Esophagus squamous epithelium (tissue), 5 donors: Measurements from ENCODE around the gene MLLT3. TPM values are rescaled to one million over a fixed set of nuclear protein-coding genes. Genes with fewer than 3 reads are reported as not detected.

Source experiments
- DNase-seq: peaks from one replicate; lab custom pipeline; 2025; lab: John Stamatoyannopoulos, UW
- H3K27ac ChIP-seq, 4 donors: fragments of 200-600 bp; sonication (generic); one replicate each; pipeline ENCODE4 v1.5.1; 2016 to 2019; ENCODE audit warnings: mild to moderate bottlenecking in 1 of 4
- H3K27me3 ChIP-seq, 4 donors: fragments of 200-600 bp; sonication (generic); 1 replicate in 3 of 4; 2 replicates in 1 of 4; pipeline versions ENCODE4 v1.5.1 to v1.6.0; 2017 to 2021; ENCODE audit warnings: antibody characterized with exemption in 1 of 4
- H3K36me3 ChIP-seq, 3 donors: fragments of 200-600 bp; sonication (generic); one replicate each; pipeline ENCODE4 v1.5.1; 2016 to 2019
- H3K4me1 ChIP-seq, 3 donors: fragments of 200-600 bp; sonication (generic); one replicate each; pipeline ENCODE4 v1.5.1; 2017 to 2019
- H3K4me3 ChIP-seq, 4 donors: fragments of 200-600 bp; sonication (generic); 1 replicate in 3 of 4; 2 replicates in 1 of 4; pipeline ENCODE4 v1.5.1; 2016 to 2019; ENCODE audit warnings: mild to moderate bottlenecking in 2 of 4, moderate library complexity in 1 of 4
- H3K9me3 ChIP-seq, 3 donors: fragments of 200-600 bp; sonication (generic); one replicate each; pipeline ENCODE4 v1.5.1; 2016 to 2019
- CTCF ChIP-seq, 6 experiments: fragments of 450-650 bp in 4 of 6; fragments of 200-600 bp in 2 of 6; sonication (generic) in 2 of 6; IDR thresholded peaks; one replicate each; pipeline ENCODE4 v1.5.1; 2016 to 2019; ENCODE audit warnings: antibody characterized with exemption in 6 of 6, mild to moderate bottlenecking in 4 of 6, moderate library complexity in 4 of 6
- POLR2A ChIP-seq, 4 donors: fragments of 450-650 bp; IDR thresholded peaks; one replicate each; pipeline ENCODE4 v1.6.1; 2017; ENCODE audit warnings: antibody characterized with exemption in 4 of 4, mild to moderate bottlenecking in 4 of 4, moderate library complexity in 3 of 4
- WGBS, 2 donors: methylation state at CpG; one replicate each; pipeline ENCODE4 v1.1.5; 2018; 5-methylcytosine and 5-hydroxymethylcytosine counted together
- intact Hi-C: fragments of 100-400 bp; cut with DNase I; formaldehyde crosslinking; loops from one replicate; pipeline ENCODE4 v1.15.0; 2022
- total RNA-seq, 4 donors: library from RNA; depleted of rRNA; stranded (reverse); fragments of >200 nt; gene quantifications; one replicate each; pipeline ENCODE4 v1.1.0, GENCODE V29; 2016
- donor health status: DM: yes; HTN: yes; CAD: no.

The MLLT3 gene
- total RNA-seq, 4 donors from 2014 or later, result 8.2 to 21.5 (median 8.6) TPM

- no peak for DNase-seq
- TF ChIP-seq CTCF (IDR thresholded peaks at IDR 0.05) (no peak), POLR2A (IDR thresholded peaks at IDR 0.05) (no peak)
- Histone ChIP-seq H3K9me3 (no peaks in the 10 kb centered on the region), H3K4me3 (no peak overlapping the region), H3K27ac (no peak overlapping the region), H3K27me3 (no peaks in the 10 kb centered on the region), H3K36me3 (no peaks in the 10 kb centered on the region), H3K4me1 (peaks cover 0 to 56% (median 38%) of the 10 kb centered on the region in 3 donors)
- 85 to 86% methylated on average over 4 to 5 of the region's 5 CpGs for WGBS, 2 donors
- intact Hi-C loops, result no loop called here
These were observed 304.6 kb downstream of the MLLT3 start for GRCh38 chr9:20317701-20318100.

GRCh38 chr9:20316372-20316771 lies 305.9 kb downstream of the MLLT3 start:
- Histone ChIP-seq H3K27ac (no peak overlapping the region), H3K4me3 (no peak overlapping the region), H3K36me3 (no peaks in the 10 kb centered on the region), H3K9me3 (no peaks in the 10 kb centered on the region), H3K27me3 (no peaks in the 10 kb centered on the region), H3K4me1 (peaks cover 0 to 51% (median 30%) of the 10 kb centered on the region in 3 donors)
- intact Hi-C loops, result no loop called here
- WGBS, 2 donors, result 75 to 85% methylated on average over 8 to 9 of the region's 9 CpGs
- TF ChIP-seq POLR2A (IDR thresholded peaks at IDR 0.05) (no peak), CTCF (IDR thresholded peaks at IDR 0.05) (no peak)
- DNase-seq, result no peak

- no peaks in the 10 kb centered on the region for H3K9me3 ChIP-seq
- H3K27ac ChIP-seq, result peak overlapping the region in 1 of 4 donors; percentile 30
- TF ChIP-seq POLR2A (IDR thresholded peaks at IDR 0.05) (no peak), CTCF (IDR thresholded peaks at IDR 0.05) (no peak)
- WGBS, 2 donors, result 37 to 38% methylated on average over 2 of the region's 2 CpGs
- no peak for DNase-seq
- H3K4me1 ChIP-seq, result peaks cover 0 to 44% (median 23%) of the 10 kb centered on the region in 3 donors
- H3K27me3 ChIP-seq, result no peaks in the 10 kb centered on the region
- H3K36me3 ChIP-seq, result no peaks in the 10 kb centered on the region
- no peak overlapping the region for H3K4me3 ChIP-seq
- intact Hi-C loops, result no loop called here
These were observed 306.6 kb downstream of the MLLT3 start for GRCh38 chr9:20315677-20316076.

GRCh38 chr9:20314981-20315380 lies 307.3 kb downstream of the MLLT3 start:
- intact Hi-C loops, result no loop called here
- no peak overlapping the region for H3K4me3 ChIP-seq
- no peaks in the 10 kb centered on the region for H3K9me3 ChIP-seq
- 74 to 86% methylated on average over 3 of the region's 3 CpGs for WGBS, 2 donors
- H3K36me3 ChIP-seq, result no peaks in the 10 kb centered on the region
- H3K27me3 ChIP-seq, result no peaks in the 10 kb centered on the region
- DNase-seq, result no peak
- H3K27ac ChIP-seq, result no peak overlapping the region
- peaks cover 0 to 37% (median 17%) of the 10 kb centered on the region in 3 donors for H3K4me1 ChIP-seq
- no peak for TF ChIP-seq POLR2A (IDR thresholded peaks at IDR 0.05)
- no peak for TF ChIP-seq CTCF (IDR thresholded peaks at IDR 0.05)

GRCh38 chr9:20313415-20313814 lies 308.9 kb downstream of the MLLT3 start:
- intact Hi-C loops, result no loop called here
- peaks cover 0 to 21% (median 12%) of the 10 kb centered on the region in 3 donors for H3K4me1 ChIP-seq
- TF ChIP-seq POLR2A (IDR thresholded peaks at IDR 0.05), result no peak
- no peak for TF ChIP-seq CTCF (IDR thresholded peaks at IDR 0.05)
- no peak overlapping the region for H3K27ac ChIP-seq
- H3K4me3 ChIP-seq, result no peak overlapping the region
- H3K36me3 ChIP-seq, result no peaks in the 10 kb centered on the region
- no peak for DNase-seq
- H3K27me3 ChIP-seq, result no peaks in the 10 kb centered on the region
- no peaks in the 10 kb centered on the region for H3K9me3 ChIP-seq
- 92 to 95% methylated on average over 1 of the region's 1 CpG for WGBS, 2 donors
